RPMI7951 (cell line): ENCODE measurements around the gene SPINK6. TPM values are rescaled to one million over a fixed set of nuclear protein-coding genes. Genes with fewer than 3 reads are reported as not detected.

Experiments used
- DNase-seq: peaks from one replicate; pipeline ENCODE4 v3.0.0-alpha.2; 2012; ENCODE audit warnings: low read depth
- total RNA-seq: library from RNA; depleted of rRNA; stranded (reverse); fragments of >200 nt; shearing (Covaris generic); gene quantifications from 2 replicates; pipeline ENCODE4 v1.2.3, GENCODE V29; 2014; rRNA removed

The SPINK6 gene
- not detected in 2 replicates for total RNA-seq

GRCh38 chr5:148202531-148203203, at the start of gene SPINK6:
SPINK6 (plus strand) TSS chr5:148203042; CDS start chr5:148203097, 55 bp downstream.
- DNase-seq = peak; percentile 9

GRCh38 chr5:148156609-148157008, 46.2 kb upstream of the SPINK6 start:
- no peak for DNase-seq

- DNase-seq = no peak
Measured at GRCh38 chr5:148162038-148162437, 40.8 kb upstream of the SPINK6 start.

GRCh38 chr5:148163345-148163744, 39.5 kb upstream of the SPINK6 start:
- DNase-seq = no peak

- no peak for DNase-seq
Measured at GRCh38 chr5:148166550-148167283, 36.1 kb upstream of the SPINK6 start.

- no peak for DNase-seq
Measured at GRCh38 chr5:148168246-148168645, 34.6 kb upstream of the SPINK6 start, which contains the start of gene SPINK14. SPINK14 (plus strand) TSS chr5:148168546; CDS start chr5:148169733, 1,187 bp downstream.

GRCh38 chr5:148172377-148172776, 30.5 kb upstream of the SPINK6 start:
- no peak for DNase-seq

- no peak for DNase-seq
Measured at GRCh38 chr5:148176480-148176879, 26.4 kb upstream of the SPINK6 start.

GRCh38 chr5:148177207-148177606, 25.6 kb upstream of the SPINK6 start:
- no peak for DNase-seq

- DNase-seq = peak; percentile 51
Measured at GRCh38 chr5:148179234-148179824, 23.5 kb upstream of the SPINK6 start.

GRCh38 chr5:148186248-148187003, 16.4 kb upstream of the SPINK6 start:
- peak; percentile 50 for DNase-seq

GRCh38 chr5:148191010-148191409, 11.8 kb upstream of the SPINK6 start:
- no peak for DNase-seq

GRCh38 chr5:148193202-148193601, 9.6 kb upstream of the SPINK6 start:
- DNase-seq = no peak

- no peak for DNase-seq
Measured at GRCh38 chr5:148201151-148201550, 1.7 kb upstream of the SPINK6 start.

- DNase-seq = no peak
Measured at GRCh38 chr5:148205044-148205806, 2.4 kb downstream of the SPINK6 start.

- no peak for DNase-seq
Measured at GRCh38 chr5:148205865-148206264, 3.0 kb downstream of the SPINK6 start.

- no peak for DNase-seq
Measured at GRCh38 chr5:148206620-148207019, 3.8 kb downstream of the SPINK6 start.

- DNase-seq = no peak
Measured at GRCh38 chr5:148208226-148208625, 5.4 kb downstream of the SPINK6 start.

GRCh38 chr5:148209151-148209770, 6.4 kb downstream of the SPINK6 start:
- no peak for DNase-seq

GRCh38 chr5:148214665-148215185, 11.9 kb downstream of the SPINK6 start:
- no peak for DNase-seq

- no peak for DNase-seq
Measured at GRCh38 chr5:148221508-148221907, 18.7 kb downstream of the SPINK6 start.
